Stimulated activated CD4-positive, alpha-beta T cell treated with anti-CD3 and anti-CD28 coated beads, Interleukin-4, amount 100 ng/mL, for 4 hours (primary cell): Measurements from ENCODE around the gene PDGFD.

Source experiments
- DNase-seq, 2 experiments: peaks; one replicate each; pipeline ENCODE4 v3.0.0-alpha.2; 2020

Gene PDGFD

DNA sequence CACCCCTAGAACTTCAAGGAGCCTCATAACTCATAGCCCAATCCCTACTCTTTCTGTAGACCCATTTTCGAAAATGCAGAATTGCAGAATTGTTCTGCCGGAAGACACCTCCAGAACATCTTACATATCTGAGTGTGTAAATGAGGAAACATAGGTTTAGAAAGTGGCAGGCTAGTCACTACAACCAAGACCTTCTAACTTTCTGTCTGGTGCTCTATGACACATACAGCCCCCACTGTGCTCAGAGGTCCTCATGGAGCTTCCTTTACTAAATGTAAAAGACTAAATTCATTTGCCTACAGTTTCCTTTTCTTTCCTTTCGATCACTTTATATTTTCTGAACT lies 259.7 kb downstream of the PDGFD start:
- no peak for DNase-seq

DNA sequence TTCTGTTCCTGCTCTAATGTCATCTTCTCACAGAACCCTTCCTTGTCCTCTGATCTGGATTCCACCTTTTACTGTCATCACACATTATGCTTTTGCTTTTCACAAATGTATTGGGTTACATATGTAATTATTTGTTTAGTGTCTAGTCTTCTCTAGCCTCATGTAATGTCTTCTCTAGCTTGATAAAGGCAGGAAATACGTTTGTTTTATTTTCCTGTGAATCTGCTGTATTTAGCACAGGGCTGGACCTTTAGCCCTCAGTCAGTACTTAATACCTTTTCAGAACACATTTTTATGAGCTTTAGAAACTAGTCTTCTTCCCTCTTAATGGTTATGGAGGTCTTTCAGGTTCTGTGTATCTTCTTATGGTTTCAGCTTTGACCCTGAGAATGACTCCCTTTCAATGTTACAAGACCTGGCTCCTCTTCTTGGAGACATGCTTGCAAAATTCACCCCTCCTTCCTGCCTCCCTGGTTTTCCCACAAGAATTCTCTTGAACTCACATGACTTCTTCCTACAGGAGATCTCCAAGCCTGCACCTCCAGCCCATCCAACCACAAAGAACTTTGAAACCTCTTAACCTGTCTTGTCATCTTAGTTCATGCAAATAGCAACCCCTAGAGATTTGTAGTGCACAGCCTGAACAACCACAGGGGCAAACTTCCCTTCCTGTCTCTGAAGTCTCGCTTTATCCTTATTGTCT lies 260.2 kb downstream of the PDGFD start:
- no peak for DNase-seq

- DNase-seq, result no peak
Observed at GRCh38 chr11:103902994-103903393, 261.0 kb downstream of the PDGFD start.

DNA sequence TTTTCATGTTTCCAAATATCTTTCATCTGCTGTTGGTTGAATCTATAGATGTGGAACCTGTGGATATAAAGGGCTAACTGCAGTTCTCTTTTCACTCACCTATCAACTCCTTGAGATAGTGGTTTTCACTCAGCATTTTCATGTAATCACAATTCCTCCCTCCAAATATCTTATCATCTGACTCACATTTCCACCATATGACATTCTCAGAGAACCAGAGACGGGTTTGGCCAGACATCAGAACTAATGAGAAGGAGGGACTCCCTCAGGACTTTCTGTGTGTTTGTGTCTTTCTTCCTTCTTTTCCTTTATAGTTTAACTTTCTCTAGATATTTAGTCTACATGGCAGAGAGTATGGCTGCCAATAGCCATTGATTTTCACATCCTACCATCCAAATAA lies 262.3 kb downstream of the PDGFD start:
- no peak for DNase-seq

DNA sequence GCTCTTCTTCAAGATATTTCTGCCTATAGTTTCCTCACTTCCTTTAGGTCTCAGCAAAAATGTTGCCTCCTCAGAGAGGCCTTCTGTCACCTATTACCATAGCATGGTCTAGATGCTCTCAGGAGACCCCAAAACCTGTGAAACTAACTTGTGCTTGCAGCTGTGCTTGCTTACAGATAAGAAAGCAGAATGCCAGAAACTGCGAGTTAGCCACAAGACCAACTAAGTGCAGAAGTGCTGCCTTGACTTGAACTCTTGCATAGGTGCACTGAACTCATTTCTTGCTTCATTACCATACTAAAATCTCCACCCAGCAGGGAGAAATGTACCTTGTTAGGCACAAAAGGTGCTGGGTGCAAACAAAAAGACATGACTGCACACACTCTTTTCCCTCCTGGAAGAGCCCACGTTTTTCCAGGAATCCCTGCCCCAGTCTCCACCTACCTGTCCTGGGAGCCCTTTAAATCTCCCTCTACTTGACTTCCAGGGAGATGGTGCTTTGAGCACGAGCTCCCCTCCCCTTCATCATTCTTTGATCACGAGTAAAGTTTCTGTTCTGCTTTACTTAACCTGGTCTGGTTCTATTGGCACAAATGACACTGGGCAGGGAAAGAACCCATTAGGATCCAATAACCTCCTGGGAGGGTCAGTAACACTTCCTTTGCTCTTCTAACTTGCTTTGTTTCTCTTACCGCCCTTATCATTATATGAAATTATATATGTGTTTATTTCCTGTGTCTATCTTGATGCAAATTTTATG lies 265.2 kb downstream of the PDGFD start:
- no peak for DNase-seq

GRCh38 chr11:103898065-103898464 lies 265.9 kb downstream of the PDGFD start:
- DNase-seq, result no peak

DNA sequence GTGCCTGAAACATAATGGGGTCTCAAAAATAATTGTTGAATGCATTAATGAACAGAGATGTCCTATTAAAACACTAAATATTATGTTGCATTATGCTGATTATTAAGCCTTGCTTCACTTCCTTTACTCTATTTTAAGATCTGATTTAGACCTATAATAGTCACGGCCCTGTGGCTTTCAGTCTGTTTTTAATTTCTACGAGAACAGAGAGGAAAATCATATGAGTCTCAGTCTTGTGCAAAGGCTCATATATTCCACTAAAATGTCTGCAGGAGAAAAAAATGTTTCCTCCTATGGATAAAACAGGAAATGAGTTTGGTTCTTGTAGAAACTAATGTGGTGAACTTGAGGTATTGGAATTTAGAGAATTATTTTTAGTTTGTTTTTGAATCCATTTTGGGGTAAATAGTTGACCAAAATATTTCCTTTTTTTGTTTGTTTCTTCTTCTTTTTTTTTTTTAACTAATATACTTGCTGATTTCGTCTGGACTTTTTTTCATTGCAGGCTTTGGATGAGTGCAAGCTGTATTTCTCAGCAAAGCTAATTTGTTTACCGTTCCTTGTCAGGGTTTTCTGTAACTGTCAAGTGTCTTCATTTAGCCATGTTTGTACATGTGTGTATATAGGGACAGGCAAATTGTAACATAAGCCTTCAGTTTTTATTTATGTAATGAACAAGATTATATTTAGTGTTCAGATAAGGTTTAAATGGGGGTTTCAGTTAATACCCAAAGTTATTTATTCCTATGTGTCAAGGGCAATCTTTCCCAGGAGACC lies 266.6 kb downstream of the PDGFD start:
- DNase-seq, result no peak

- no peak for DNase-seq
Observed at GRCh38 chr11:103895106-103895505, 268.8 kb downstream of the PDGFD start.

DNA sequence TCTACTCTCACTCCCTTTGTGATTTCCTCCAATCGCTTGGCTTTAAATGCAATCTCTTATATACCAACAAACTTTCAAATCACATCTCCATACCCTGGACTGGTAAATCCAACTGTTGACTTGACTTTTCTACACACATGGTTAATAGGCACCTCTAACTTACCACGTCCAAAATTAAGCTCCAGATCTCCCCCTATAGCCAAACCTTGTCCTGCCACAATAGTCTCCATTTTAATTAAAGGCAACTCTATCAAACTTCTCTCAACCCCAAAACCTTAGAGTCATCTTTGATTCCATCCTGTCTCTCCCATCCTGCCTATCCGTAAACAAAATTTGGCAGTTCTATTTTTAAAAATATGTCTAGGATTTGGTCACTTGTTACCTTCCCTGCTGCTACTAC lies 269.3 kb downstream of the PDGFD start:
- DNase-seq, result no peak

- DNase-seq, result no peak
Observed at GRCh38 chr11:103894034-103894433, 269.9 kb downstream of the PDGFD start.

GRCh38 chr11:103893371-103893770 lies 270.6 kb downstream of the PDGFD start:
- no peak for DNase-seq

DNA sequence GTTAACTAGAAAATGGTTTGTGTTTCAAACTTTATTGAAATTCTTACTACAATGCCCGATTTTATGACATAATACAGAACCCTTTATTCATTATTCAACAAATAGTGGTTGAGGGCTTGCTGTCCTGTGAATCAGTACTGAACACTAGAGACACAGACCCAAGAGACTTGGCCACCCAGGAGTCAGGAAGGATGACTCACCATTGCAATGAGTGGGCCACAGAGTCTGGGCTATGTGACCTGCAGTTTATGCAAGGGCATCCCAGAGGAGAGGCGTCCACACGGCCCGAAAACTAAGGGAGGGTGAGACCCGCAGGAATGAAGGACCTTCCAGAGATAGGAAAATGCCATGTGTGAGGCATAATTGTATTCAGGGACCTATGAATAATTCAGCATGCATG lies 271.3 kb downstream of the PDGFD start:
- no peak for DNase-seq

DNA sequence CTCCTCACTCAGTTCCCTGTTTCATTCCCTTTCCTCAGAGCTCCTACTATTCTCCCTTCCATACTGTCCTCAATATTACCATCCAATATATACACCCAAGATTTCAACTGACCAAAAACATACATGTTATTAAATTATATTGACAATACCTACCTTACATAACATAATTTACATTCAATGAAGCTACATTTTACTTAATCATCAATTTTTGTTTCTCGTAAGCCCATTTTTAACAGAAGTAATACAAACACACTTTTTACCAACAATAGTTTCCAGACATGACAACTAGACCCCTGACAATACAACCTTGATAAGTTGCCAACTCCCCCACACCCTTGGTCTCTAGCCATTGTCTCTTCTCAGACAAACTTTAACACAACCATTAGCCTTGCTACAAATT lies 273.3 kb downstream of the PDGFD start:
- DNase-seq, result no peak

GRCh38 chr11:103889679-103890078 lies 274.3 kb downstream of the PDGFD start:
- no peak for DNase-seq

DNA sequence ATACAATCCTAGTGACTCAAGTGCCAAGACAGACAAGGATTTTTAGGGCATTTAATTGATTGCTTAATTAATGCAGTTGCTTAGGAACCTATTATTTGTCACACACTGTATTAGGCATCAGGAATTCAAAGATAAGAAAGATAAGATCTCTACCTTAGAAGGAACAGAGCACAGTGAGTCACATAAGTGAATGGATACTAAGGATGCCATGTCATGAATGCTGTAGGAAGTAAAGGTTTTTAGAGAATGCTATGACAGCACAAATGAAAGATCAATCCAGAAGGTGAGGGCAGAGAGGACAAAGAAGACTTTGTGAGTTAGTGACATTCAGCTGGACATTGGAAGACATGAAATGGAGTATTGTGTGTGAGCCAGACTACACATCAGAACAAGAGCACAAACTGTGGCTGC lies 275.4 kb downstream of the PDGFD start:
- DNase-seq, result no peak

- no peak for DNase-seq
Observed at GRCh38 chr11:103887001-103887658, 276.8 kb downstream of the PDGFD start.

DNA sequence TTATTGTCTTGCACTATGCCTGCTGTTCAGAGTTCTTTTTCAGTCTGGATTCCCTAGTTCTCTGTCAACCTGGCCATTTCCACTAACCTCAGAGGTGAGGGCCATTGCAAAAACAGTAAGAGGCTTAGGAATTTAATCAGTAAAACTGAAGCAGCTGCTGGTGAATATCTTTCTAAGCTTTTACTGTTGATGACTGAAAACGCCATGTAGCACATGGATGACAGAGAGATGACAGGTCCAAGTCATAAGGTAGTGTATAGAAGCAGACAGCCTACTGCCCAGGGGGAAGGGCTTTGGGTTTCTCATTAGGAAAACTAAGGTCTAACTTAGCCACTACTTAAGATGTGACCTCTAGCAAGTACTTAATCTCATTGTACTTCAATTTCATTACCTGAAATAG lies 280.1 kb downstream of the PDGFD start:
- DNase-seq, result no peak

- DNase-seq, result no peak
Observed at GRCh38 chr11:103883291-103883690, 280.7 kb downstream of the PDGFD start.

DNA sequence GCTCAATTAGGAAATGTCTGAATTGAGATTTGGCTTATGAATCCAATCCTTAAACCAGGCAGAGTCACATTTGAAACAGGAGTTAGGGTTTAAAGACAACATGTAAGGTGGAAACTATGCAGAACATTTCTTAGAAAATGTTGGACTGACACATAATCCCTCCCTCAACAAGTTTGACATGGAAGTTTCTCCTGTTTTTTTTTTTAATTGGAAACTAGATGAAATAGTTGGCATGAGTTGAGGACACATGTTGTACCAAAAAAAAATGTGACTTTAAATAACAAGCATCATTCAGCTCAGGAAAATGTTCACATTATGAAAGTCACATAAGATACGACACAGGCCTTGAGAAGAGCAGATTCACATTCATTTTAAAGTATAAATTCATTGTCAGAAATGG lies 282.4 kb downstream of the PDGFD start:
- DNase-seq, result no peak

- DNase-seq, result no peak
Observed at GRCh38 chr11:103880968-103881367, 283.0 kb downstream of the PDGFD start.

- no peak for DNase-seq
Observed at GRCh38 chr11:103878646-103879045, 285.3 kb downstream of the PDGFD start.

GRCh38 chr11:103877221-103877620 lies 286.7 kb downstream of the PDGFD start:
- no peak for DNase-seq

- no peak for DNase-seq
Observed at GRCh38 chr11:103875855-103876510, 288.0 kb downstream of the PDGFD start.
